ENCODE measurements around the gene PML.
"Not testable (repeated sequence)": the region's sequence is repeated elsewhere in the genome, so short reads cannot be mapped to it uniquely, and the experiment has no call there.

- not testable (repeated sequence) for TF ChIP-seq POLR2AphosphoS5, CTCF, EP300, POLR2A (IDR thresholded peaks at IDR 0.05)
Measured at GRCh38 chr15:74064822-74065221, 70.3 kb downstream of the PML start.
